Esophagus squamous epithelium (tissue), 4 donors: ENCODE measurements around the gene RBM11.

ENCODE experiments used
- CTCF ChIP-seq, 6 experiments: fragments of 450-650 bp in 4 of 6; fragments of 200-600 bp in 2 of 6; sonication (generic) in 2 of 6; IDR thresholded peaks; one replicate each; pipeline ENCODE4 v1.5.1; 2016 to 2019; ENCODE audit warnings: antibody characterized with exemption in 6 of 6, mild to moderate bottlenecking in 4 of 6, moderate library complexity in 4 of 6
- POLR2A ChIP-seq, 4 donors: fragments of 450-650 bp; IDR thresholded peaks; one replicate each; pipeline ENCODE4 v1.6.1; 2017; ENCODE audit warnings: antibody characterized with exemption in 4 of 4, mild to moderate bottlenecking in 4 of 4, moderate library complexity in 3 of 4

- TF ChIP-seq CTCF (IDR thresholded peaks at IDR 0.05): no peak
- TF ChIP-seq POLR2A (IDR thresholded peaks at IDR 0.05): no peak
Observed at GRCh38 chr21:14243874-14244273, 27.9 kb downstream of the RBM11 start.
